HepG2 (cell line): ENCODE results near the gene MAN2C1. TPM values are rescaled to one million over a fixed set of nuclear protein-coding genes. Genes with fewer than 3 reads are reported as not detected.

Source experiments
- AHDC1 ChIP-seq: sonication (generic); formaldehyde crosslinking; IDR thresholded peaks from 2 replicates; pipeline ENCODE4 v1.5.1; 2020; ENCODE audit warnings: mild to moderate bottlenecking, missing genetic modification reagents, borderline replicate concordance
- ARHGAP35 ChIP-seq: sonication (generic); formaldehyde crosslinking; IDR thresholded peaks from 2 replicates; pipeline ENCODE4 v1.9.0; 2022; ENCODE audit warnings: mild to moderate bottlenecking, inconsistent platforms, moderate library complexity, missing genetic modification reagents, borderline replicate concordance
- CC2D1A ChIP-seq: sonication (generic); formaldehyde crosslinking; IDR thresholded peaks from 2 replicates; pipeline ENCODE4 v1.8.1; 2023; ENCODE audit warnings: mild to moderate bottlenecking, missing genetic modification reagents
- JUND ChIP-seq: sonication (generic); formaldehyde crosslinking; IDR thresholded peaks from 2 replicates; pipeline ENCODE4 v1.8.0; 2022; ENCODE audit warnings: mild to moderate bottlenecking, missing genetic modification reagents
- MED1 ChIP-seq: sonication (generic); formaldehyde crosslinking; IDR thresholded peaks from 2 replicates; pipeline ENCODE4 v1.4.0; 2020; ENCODE audit warnings: missing genetic modification reagents
- MEIS1 ChIP-seq: sonication (generic); formaldehyde crosslinking; IDR thresholded peaks from 2 replicates; pipeline ENCODE4 v1.9.0; 2021; ENCODE audit warnings: mild to moderate bottlenecking, missing genetic modification reagents, moderate library complexity, borderline replicate concordance
- MYNN ChIP-seq: sonication (generic); formaldehyde crosslinking; IDR thresholded peaks from 2 replicates; pipeline ENCODE4 v1.4.0; 2020; ENCODE audit warnings: mild to moderate bottlenecking, low read depth, missing genetic modification reagents
- NCOA1 ChIP-seq: sonication (generic); formaldehyde crosslinking; IDR thresholded peaks from 2 replicates; pipeline ENCODE4 v1.9.0; 2021; ENCODE audit warnings: missing genetic modification reagents
- NFIC ChIP-seq: IDR thresholded peaks from 2 replicates; pipeline ENCODE4 v1.6.1; 2012; ENCODE audit warnings: mild to moderate bottlenecking, low read length, inconsistent platforms
- NONO ChIP-seq, 2 experiments: fragments of 450-650 bp in 1 of 2; sonication (generic) in 1 of 2; formaldehyde crosslinking in 1 of 2; IDR thresholded peaks in 1 of 2; conservative IDR thresholded peaks in 1 of 2; 2 replicates each; pipeline versions ENCODE4 v1.6.1 to v1.8.0; 2017 to 2022; ENCODE audit warnings: mild to moderate bottlenecking in 1 of 2, missing genetic modification reagents in 1 of 2, moderate library complexity in 1 of 2
- POLR2A ChIP-seq, 2 experiments: IDR thresholded peaks; 2 replicates each; pipeline ENCODE4 v1.6.1; 2011; ENCODE audit warnings: low read depth in 2 of 2, low read length in 2 of 2, mild to moderate bottlenecking in 1 of 2, moderate library complexity in 1 of 2; ENCODE audit not compliant: insufficient read depth in 1 of 2
- SALL2 ChIP-seq: sonication (generic); formaldehyde crosslinking; IDR thresholded peaks from 2 replicates; pipeline ENCODE4 v1.8.1; 2023; ENCODE audit warnings: mild to moderate bottlenecking, missing genetic modification reagents, inconsistent platforms
- SAP130 ChIP-seq: IDR thresholded peaks from 2 replicates; pipeline ENCODE4 v1.6.1; 2016; ENCODE audit warnings: low read depth
- SETDB1 ChIP-seq: sonication (generic); formaldehyde crosslinking; IDR thresholded peaks from 2 replicates; pipeline ENCODE4 v1.5.1; 2020; ENCODE audit warnings: missing genetic modification reagents, mild to moderate bottlenecking, borderline replicate concordance
- TAF15 ChIP-seq: fragments of 200-400 bp; formaldehyde crosslinking; IDR thresholded peaks from one replicate; pipeline ENCODE4 v1.6.1; 2018; ENCODE audit warnings: mild to moderate bottlenecking, low read depth, low read length; ENCODE audit not compliant: poor library complexity, severe bottlenecking
- ZBTB2 ChIP-seq: sonication (generic); formaldehyde crosslinking; IDR thresholded peaks from 2 replicates; pipeline ENCODE4 v1.8.0; 2022; ENCODE audit warnings: low read depth, missing genetic modification reagents
- ZNF468 ChIP-seq: sonication (generic); formaldehyde crosslinking; IDR thresholded peaks from 2 replicates; pipeline ENCODE4 v1.8.0; 2022; ENCODE audit warnings: mild to moderate bottlenecking, moderate library complexity, missing genetic modification reagents
- ZNF556 ChIP-seq: sonication (generic); formaldehyde crosslinking; IDR thresholded peaks from 2 replicates; pipeline ENCODE4 v1.4.0; 2020; ENCODE audit warnings: mild to moderate bottlenecking, missing genetic modification reagents, borderline replicate concordance
- ZNF644 ChIP-seq: IDR thresholded peaks from 2 replicates; pipeline ENCODE4 v1.6.1; 2016; ENCODE audit warnings: low read depth
- ZNF691 ChIP-seq: sonication (generic); formaldehyde crosslinking; IDR thresholded peaks from 2 replicates; pipeline ENCODE4 v1.4.0; 2020; ENCODE audit warnings: missing genetic modification reagents, low read depth, mild to moderate bottlenecking, borderline replicate concordance
- ZNF883 ChIP-seq: sonication (generic); formaldehyde crosslinking; IDR thresholded peaks from 2 replicates; pipeline ENCODE4 v1.5.1; 2020; ENCODE audit warnings: mild to moderate bottlenecking, missing genetic modification reagents; ENCODE audit errors: not compliant biosample characterization
- polyA plus RNA-seq, 8 experiments: library from polyadenylated mRNA; depleted of rRNA in 3 of 8; stranded (reverse) in 7 of 8; unstranded in 1 of 8; fragments of >200 nt; fragmentation: Illumina TruSeq in 4 of 8; extraction: Trizol in 4 of 8; gene quantifications; 2 replicates each; pipeline versions ENCODE4 v1.2.1 to v1.2.3, GENCODE V29; 2011 to 2016; ENCODE audit warnings: low read depth in 4 of 8, missing spikeins in 1 of 8, mixed read lengths in 1 of 8; ENCODE audit not compliant: insufficient read depth in 1 of 8
- total RNA-seq, 5 experiments: library from RNA; depleted of rRNA; stranded (reverse); fragments of >200 nt; fragmentation: Illumina TruSeq; extraction: Trizol; gene quantifications; 2 replicates each; pipeline ENCODE4 v1.2.3, GENCODE V29; 2016; ENCODE audit warnings: low read depth in 1 of 5

Gene MAN2C1
- total and polyA plus RNA-seq, 2 of the 13 experiments (the other 11 are each of a cell fraction or from before 2014, with no cell fraction given): 62.6 to 71.0 TPM

GRCh38 chr15:75367913-75368688 lies at the start of gene MAN2C1 (continued):
- TF ChIP-seq ZBTB2 (peak; percentile 18; the same call in 1 of the 2 replicates), NCOA1 (CRISPR knock-in tag) (peak; percentile 95), POLR2A (IDR thresholded peaks at IDR 0.05; ENCODE audit: insufficient read depth in 1 of 2, low read depth in 2 of 2, low read length in 2 of 2) (peak; percentile 85 to 98), MEIS1 (peak; percentile 61), ZNF468 (CRISPR knock-in tag) (no peak), ZNF691 (CRISPR knock-in tag) (peak; percentile 72), ARHGAP35 (peak; percentile 66; the same call in 1 of the 2 replicates), ZNF644 (CRISPR knock-in tag) (no peak), NFIC (peak; percentile 47; the same call in 1 of the 2 replicates), ZNF556 (no peak), JUND (CRISPR knock-in tag) (no peak), ZNF883 (CRISPR knock-in tag) (peak; percentile 47), SETDB1 (CRISPR knock-in tag) (no peak), MED1 (CRISPR knock-in tag) (peak; percentile 67; the same call in 1 of the 2 replicates), NONO (IDR thresholded peaks at IDR 0.05) (no peak), NONO (CRISPR knock-in tag; conservative IDR thresholded peaks at IDR 0.05) (peak; percentile 60), TAF15 (peak; percentile 98), AHDC1 (CRISPR knock-in tag) (0 out of 2 replicates have a peak, but pooled peaks have one; percentile 46), MYNN (CRISPR knock-in tag) (no peak), CC2D1A (CRISPR knock-in tag) (0 out of 2 replicates have a peak, but pooled peaks have one; percentile 74), SAP130 (peak; percentile 80; the same call in 1 of the 2 replicates), SALL2 (peak; percentile 71)
